WI38 (cell line): ENCODE data around the gene CDKN2B.

ENCODE experiments used
- H3K4me3 ChIP-seq: 2 replicates; pipeline ENCODE4 v1.5.1; 2011; ENCODE audit warnings: low read depth, mild to moderate bottlenecking, control low read depth, low read length
- TF ChIP-seq, protein P1 (sequence below): IDR thresholded peaks from 2 replicates; pipeline ENCODE4 v1.5.1; 2012; ENCODE audit warnings: low read depth, mild to moderate bottlenecking, control low read depth, low read length

The CDKN2B gene

GRCh38 chr9:21974722-21975409 is 34.2 kb downstream of the CDKN2B start:
- peak overlapping the region; percentile 72 for H3K4me3 ChIP-seq
- TF ChIP-seq, protein P1, sequence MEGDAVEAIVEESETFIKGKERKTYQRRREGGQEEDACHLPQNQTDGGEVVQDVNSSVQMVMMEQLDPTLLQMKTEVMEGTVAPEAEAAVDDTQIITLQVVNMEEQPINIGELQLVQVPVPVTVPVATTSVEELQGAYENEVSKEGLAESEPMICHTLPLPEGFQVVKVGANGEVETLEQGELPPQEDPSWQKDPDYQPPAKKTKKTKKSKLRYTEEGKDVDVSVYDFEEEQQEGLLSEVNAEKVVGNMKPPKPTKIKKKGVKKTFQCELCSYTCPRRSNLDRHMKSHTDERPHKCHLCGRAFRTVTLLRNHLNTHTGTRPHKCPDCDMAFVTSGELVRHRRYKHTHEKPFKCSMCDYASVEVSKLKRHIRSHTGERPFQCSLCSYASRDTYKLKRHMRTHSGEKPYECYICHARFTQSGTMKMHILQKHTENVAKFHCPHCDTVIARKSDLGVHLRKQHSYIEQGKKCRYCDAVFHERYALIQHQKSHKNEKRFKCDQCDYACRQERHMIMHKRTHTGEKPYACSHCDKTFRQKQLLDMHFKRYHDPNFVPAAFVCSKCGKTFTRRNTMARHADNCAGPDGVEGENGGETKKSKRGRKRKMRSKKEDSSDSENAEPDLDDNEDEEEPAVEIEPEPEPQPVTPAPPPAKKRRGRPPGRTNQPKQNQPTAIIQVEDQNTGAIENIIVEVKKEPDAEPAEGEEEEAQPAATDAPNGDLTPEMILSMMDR, result no peak

DNA sequence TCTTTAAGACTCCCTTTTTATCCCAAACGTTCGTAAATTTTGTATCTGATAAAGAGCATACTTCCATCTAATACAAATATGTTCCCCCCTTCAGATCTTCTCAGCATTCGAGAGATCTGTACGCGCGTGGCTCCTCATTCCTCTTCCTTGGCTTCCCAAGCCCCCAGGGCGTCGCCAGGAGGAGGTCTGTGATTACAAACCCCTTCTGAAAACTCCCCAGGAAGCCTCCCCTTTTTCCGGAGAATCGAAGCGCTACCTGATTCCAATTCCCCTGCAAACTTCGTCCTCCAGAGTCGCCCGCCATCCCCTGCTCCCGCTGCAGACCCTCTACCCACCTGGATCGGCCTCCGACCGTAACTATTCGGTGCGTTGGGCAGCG is 34.8 kb downstream of the CDKN2B start:
- TF ChIP-seq, protein P1, result no peak

DNA sequence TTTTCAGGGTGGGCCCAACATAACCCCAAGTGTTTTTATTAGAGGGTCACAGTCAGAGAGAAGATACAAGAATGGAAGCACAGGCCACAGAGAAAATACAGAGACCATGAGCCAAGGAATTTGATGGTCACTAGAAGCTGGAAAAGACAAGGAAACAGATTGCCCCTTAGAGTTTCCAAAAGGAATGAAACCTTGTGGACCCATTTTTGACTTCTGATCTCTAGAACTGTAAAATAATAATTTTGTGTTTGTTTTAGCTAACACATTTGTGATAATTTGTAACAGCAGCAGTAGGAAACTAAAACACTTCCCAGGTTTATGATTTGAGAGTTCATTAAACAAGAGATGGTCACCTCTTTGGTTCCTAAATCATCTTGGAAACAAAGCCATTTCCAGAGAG is 36.7 kb downstream of the CDKN2B start:
- TF ChIP-seq, protein P1, result no peak
- no peak overlapping the region for H3K4me3 ChIP-seq

More for the DNA sequence above, 34.8 kb downstream of the CDKN2B start:
- peak overlapping the region; percentile 72 for H3K4me3 ChIP-seq

- TF ChIP-seq, protein P1, result no peak
- H3K4me3 ChIP-seq, result peak overlapping the region; percentile 5; the same call in 1 of the 2 replicates
Observed at GRCh38 chr9:21970800-21971640, 38.1 kb downstream of the CDKN2B start.

DNA sequence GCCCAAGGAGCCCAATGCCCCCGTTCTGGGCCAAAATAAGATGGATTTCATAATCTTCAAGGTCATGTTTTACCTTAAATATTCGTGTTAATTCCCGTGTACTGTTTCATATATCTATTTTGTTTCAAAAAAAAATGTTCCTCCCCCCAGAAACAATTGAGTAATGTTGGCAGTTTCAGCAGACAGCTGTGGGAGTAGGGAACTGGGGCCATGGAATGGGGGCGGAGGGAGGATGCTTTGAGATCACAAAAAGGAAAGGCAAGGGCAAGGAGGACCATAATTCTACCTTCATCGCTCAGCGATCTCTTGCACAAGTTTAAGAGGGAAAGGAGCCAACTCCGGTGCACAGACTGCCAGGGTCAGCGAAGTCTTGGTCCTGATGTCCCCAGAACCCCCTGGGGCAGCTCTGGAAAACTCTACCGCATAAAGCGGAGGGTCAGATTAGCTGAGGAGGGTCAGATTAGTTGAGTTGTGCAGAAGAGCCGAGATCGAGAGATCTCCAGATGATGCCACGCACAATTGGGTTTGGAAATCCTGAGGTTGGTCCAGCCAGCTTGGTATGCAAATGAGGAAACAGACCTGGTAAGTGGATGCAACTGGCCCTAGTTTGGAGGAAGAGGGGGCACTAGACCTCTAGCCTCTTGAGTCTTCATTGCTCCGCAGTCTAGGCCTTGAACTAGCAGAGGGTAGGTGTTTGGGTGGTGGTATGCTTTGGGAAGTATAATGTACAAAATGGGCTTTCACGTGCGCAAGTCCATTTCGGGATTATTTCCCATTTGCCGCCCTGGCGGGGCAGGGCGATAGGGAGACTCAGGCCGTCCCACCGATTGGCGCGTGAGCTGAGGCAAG is 38.9 kb downstream of the CDKN2B start:
- no peak overlapping the region for H3K4me3 ChIP-seq
- TF ChIP-seq, protein P1, result no peak

- H3K4me3 ChIP-seq, result no peak overlapping the region
- TF ChIP-seq, protein P1, result no peak
Observed at GRCh38 chr9:21969011-21969940, 39.8 kb downstream of the CDKN2B start.
